Bronchial epithelial cell (primary cell): ENCODE measurements around the gene EIF3B. TPM values are rescaled to one million over a fixed set of nuclear protein-coding genes. Genes with fewer than 3 reads are reported as not detected.
"Not testable (repeated sequence)": the region's sequence is repeated elsewhere in the genome, so short reads cannot be mapped to it uniquely, and the experiment has no call there.

Source experiments
- DNase-seq: peaks from one replicate; pipeline ENCODE4 v3.0.0-alpha.2; 2010; ENCODE audit warnings: low read depth
- FAIRE-seq: peaks from 2 replicates; lab custom pipeline; 2011; peaks lifted over from hg19 to GRCh38; lab: Jason Lieb, UNC
- H3K27me3 ChIP-seq: 2 replicates; pipeline ENCODE4 v1.5.1; 2011; ENCODE audit warnings: low read length; ENCODE audit not compliant: control insufficient read depth, insufficient read depth
- H3K36me3 ChIP-seq: 2 replicates; pipeline ENCODE4 v1.5.1; 2011; ENCODE audit warnings: low read length; ENCODE audit not compliant: control insufficient read depth, insufficient read depth
- H3K4me3 ChIP-seq: 2 replicates; pipeline ENCODE4 v1.5.1; 2011; ENCODE audit warnings: mild to moderate bottlenecking, low read depth, low read length, control low read depth
- total RNA-seq: library from RNA; depleted of rRNA; stranded (reverse); fragments of >200 nt; gene quantifications from 2 replicates; pipeline ENCODE4 v1.2.1, GENCODE V29; 2014
- TF ChIP-seq, protein P1 (sequence below): IDR thresholded peaks from 2 replicates; pipeline ENCODE4 v1.5.1; 2011; ENCODE audit warnings: mild to moderate bottlenecking, moderate library complexity, low read length, control low read depth, inconsistent platforms; ENCODE audit not compliant: insufficient read depth, severe bottlenecking

Gene EIF3B
- total RNA-seq, 1 donor from 2014 or later, result 262 TPM

DNA sequence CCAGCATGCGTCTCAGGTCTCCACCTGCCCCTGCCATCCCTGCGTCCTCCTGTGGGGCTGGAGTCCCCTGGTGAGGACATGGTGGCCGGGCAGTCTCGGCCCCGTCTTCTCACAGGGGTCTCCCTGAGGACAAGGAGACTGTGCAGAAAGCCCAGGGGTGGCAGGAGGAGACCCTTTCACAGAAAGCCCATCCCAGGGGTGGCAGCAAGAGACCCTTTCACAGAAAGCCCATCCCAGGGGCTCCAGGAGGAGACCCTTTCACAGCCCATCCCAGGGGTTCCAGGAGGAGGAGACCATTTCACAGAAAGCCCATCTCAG lies 34.0 kb downstream of the EIF3B start:
- no peaks in the 10 kb centered on the region for H3K27me3 ChIP-seq
- FAIRE-seq (no peak), DNase-seq (no peak)
- no peak overlapping the region for H3K4me3 ChIP-seq
- no peaks in the 10 kb centered on the region for H3K36me3 ChIP-seq
- TF ChIP-seq, protein P1, sequence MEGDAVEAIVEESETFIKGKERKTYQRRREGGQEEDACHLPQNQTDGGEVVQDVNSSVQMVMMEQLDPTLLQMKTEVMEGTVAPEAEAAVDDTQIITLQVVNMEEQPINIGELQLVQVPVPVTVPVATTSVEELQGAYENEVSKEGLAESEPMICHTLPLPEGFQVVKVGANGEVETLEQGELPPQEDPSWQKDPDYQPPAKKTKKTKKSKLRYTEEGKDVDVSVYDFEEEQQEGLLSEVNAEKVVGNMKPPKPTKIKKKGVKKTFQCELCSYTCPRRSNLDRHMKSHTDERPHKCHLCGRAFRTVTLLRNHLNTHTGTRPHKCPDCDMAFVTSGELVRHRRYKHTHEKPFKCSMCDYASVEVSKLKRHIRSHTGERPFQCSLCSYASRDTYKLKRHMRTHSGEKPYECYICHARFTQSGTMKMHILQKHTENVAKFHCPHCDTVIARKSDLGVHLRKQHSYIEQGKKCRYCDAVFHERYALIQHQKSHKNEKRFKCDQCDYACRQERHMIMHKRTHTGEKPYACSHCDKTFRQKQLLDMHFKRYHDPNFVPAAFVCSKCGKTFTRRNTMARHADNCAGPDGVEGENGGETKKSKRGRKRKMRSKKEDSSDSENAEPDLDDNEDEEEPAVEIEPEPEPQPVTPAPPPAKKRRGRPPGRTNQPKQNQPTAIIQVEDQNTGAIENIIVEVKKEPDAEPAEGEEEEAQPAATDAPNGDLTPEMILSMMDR, result no peak

DNA sequence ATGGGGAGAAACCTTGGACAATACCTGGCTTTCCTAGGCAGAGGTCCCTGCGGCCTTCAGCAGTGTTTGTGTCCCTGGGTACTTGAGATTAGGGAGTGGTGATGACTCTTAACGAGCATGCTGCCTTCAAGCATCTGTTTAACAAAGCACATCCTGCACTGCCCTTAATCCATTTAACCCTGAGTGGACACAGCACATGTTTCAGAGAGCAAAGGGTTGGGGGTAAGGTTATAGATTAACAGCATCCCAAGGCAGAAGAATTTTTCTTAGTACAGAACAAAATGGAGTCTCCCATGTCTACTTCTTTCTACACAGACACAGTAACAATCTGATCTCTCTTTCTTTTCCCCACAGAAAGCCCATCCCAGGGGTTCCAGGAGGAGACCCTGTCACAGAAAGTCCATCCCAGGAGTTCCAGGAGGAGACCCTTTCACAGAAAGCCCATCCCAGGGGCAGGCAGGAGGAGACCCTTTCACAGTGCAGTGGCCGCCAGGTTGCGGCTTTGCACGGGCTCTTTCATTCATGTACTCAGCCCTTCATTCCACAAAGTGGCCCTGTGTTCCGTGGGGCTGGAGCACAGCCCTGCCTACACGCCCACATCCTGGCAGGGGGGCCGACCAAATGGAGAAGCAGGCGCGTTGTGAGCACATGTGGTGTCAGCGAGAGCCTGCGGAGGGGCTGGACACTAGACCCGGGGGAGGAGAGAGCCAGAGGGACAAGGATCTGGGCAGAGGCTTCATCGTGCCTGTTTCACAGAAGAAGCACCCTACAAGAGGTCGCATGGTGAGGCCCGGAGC lies 35.6 kb downstream of the EIF3B start:
- not testable (repeated sequence) for FAIRE-seq

DNA sequence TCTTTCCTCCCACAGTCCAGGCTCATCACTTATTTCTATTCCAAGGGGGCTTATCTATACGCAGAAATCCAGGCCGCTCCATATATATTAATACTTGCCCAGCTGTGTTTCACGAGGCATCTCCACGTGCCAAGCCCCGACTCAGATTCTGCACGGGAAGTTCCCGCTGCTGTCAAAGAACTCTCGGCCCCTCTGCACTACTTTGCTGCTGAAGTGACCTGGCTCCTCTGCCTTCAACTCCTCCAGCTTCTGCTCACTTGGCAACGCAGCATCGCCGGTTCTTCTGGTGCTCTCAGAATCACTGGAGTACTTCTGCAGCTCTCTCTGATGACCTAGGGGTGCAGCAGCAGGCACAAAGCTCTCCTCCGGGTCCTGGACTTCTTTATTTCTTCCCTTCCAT lies 39.1 kb downstream of the EIF3B start:
- no peak for FAIRE-seq

More for the DNA sequence above, 35.6 kb downstream of the EIF3B start:
- not testable (repeated sequence) for DNase-seq, H3K27me3 ChIP-seq, H3K36me3 ChIP-seq, H3K4me3 ChIP-seq

DNA sequence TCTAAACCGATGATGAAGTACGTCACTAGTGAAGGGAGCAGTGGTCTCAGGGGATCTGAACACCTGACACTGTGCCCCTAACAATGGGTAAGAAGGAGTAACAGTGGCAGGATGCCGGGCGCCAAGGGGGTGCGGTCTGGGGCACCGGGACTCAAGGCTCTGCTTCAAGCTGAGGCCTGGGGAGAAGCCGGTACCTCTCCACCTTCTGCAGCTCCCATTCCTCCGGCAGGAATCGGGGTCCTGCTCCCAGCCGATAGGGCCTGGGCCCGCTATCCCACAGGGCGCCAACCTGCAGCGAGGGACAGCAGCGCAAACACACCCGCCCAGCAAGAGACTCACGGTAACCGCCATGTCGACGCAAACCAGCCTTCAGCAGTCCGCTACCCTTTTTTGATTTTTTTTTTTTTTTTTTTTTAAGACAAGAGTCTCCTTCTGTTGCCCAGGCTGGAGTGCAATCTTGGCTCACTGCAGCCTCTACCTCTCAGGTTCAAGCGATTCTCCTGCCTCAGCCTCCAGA lies 40.0 kb downstream of the EIF3B start:
- FAIRE-seq, result no peak
- Histone ChIP-seq H3K27me3 (no peaks in the 10 kb centered on the region), H3K4me3 (no peak overlapping the region), H3K36me3 (no peaks in the 10 kb centered on the region)
- no peak for DNase-seq
- TF ChIP-seq, protein P1, result no peak

More for the DNA sequence above, 39.1 kb downstream of the EIF3B start:
- no peak for DNase-seq
- no peaks in the 10 kb centered on the region for H3K36me3 ChIP-seq
- no peak overlapping the region for H3K4me3 ChIP-seq
- H3K27me3 ChIP-seq, result no peaks in the 10 kb centered on the region
- TF ChIP-seq, protein P1, result no peak

DNA sequence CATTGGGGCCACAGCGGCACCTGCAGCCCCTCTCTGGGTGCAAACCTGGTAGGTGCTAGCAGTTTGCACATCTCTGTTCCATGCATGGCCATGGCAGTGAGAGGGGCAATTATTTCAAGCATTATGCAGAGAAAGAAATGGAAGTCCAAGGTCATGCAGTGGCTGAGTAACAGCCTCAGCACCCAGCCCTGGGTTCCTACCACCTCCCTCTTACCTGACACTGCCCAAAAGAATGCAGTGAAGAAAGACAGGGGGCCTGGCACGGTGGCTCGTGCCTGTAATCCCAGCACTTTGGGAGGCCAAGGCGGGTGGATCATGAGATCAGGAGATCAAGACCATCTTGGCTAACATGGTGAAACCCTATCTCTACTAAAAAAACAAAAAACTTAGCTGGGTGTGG lies 43.9 kb downstream of the EIF3B start:
- Histone ChIP-seq H3K4me3 (no peak overlapping the region), H3K36me3 (no peaks in the 10 kb centered on the region), H3K27me3 (no peaks in the 10 kb centered on the region)
- DNase-seq (no peak), FAIRE-seq (no peak)
- TF ChIP-seq, protein P1, result no peak

DNA sequence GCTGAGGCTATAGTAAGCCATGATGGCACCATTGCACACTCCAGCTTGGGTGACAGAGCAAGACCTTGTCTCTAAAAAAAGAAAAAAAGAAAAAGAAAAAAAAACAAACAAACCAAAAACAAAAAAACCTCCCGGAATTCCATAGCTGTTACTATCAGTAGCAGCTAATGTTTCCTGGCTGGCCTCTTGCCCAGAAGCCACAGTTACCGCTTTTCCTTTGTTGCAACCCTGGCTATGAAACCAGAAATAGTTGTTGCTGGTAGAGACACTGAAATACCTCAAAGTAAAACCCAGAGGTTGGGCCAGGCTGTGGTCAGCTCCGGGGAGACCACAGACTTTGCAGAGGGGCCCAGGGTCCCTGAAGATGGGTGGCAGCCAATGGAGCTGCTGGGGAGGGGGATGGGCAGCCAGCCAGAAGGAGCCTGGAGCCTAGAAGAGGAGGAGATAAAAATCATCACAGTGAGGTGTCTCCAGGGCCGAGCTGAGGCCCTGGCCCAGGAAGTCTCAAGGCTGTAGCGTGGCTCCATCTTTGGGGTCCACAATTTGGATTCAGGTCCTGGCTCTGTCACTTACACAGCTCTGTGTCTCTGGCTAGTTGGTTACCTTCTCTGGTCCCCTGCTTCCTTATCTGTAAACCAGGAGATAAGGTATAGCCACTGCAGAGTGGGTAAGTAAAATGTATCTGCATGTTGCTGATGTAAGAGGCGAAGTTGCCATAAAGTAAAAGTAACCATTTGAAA lies 45.4 kb downstream of the EIF3B start:
- Histone ChIP-seq H3K27me3 (no peaks in the 10 kb centered on the region), H3K36me3 (no peaks in the 10 kb centered on the region), H3K4me3 (no peak overlapping the region)
- DNase-seq (peak; percentile 69), FAIRE-seq (no peak)
- TF ChIP-seq, protein P1, result no peak
